MM.1S (cell line): ENCODE measurements around the gene KIF20B.
A peak's percentile ranks its signal among the peaks of the same experiment; 100 is the strongest.

Experiments used
- DNase-seq: peaks from one replicate; pipeline ENCODE4 v3.0.0-alpha.2; 2015
- H2AFZ ChIP-seq: fragments of 300-600 bp; sonication (generic); 2 replicates; pipeline ENCODE4 v1.6.0; 2016; ENCODE audit warnings: antibody characterized with exemption, low read length
- H3F3A ChIP-seq: fragments of 300-600 bp; sonication (generic); 2 replicates; pipeline ENCODE4 v1.6.1; 2016; ENCODE audit warnings: mild to moderate bottlenecking, antibody characterized with exemption, low read length, moderate library complexity, mixed read lengths; ENCODE audit not compliant: insufficient read depth
- H3K27ac ChIP-seq: fragments of 300-600 bp; sonication (generic); 2 replicates; pipeline ENCODE4 v1.5.1; 2016; ENCODE audit warnings: mild to moderate bottlenecking, low read length
- H3K27me3 ChIP-seq: fragments of 300-600 bp; sonication (generic); replicated peaks from 2 replicates; pipeline ENCODE4 v1.6.0; 2016; ENCODE audit warnings: low read length; ENCODE audit not compliant: insufficient read depth
- H3K36me3 ChIP-seq: fragments of 300-600 bp; sonication (generic); replicated peaks from 2 replicates; pipeline ENCODE4 v1.6.1; 2016; ENCODE audit warnings: mild to moderate bottlenecking, low read length, mixed read lengths; ENCODE audit not compliant: insufficient read depth
- H3K4me1 ChIP-seq: fragments of 300-600 bp; sonication (generic); 2 replicates; pipeline ENCODE4 v1.6.1; 2016; ENCODE audit warnings: low read length, mixed read lengths
- H3K4me2 ChIP-seq: fragments of 300-600 bp; sonication (generic); 2 replicates; pipeline ENCODE4 v1.6.0; 2016; ENCODE audit warnings: low read depth, low read length
- H3K4me3 ChIP-seq: fragments of 300-600 bp; sonication (generic); 2 replicates; pipeline ENCODE4 v1.5.1; 2016; ENCODE audit warnings: low read length, mixed read lengths
- H3K79me2 ChIP-seq: fragments of 300-600 bp; sonication (generic); 2 replicates; pipeline ENCODE4 v1.6.1; 2016; ENCODE audit warnings: mixed run types, low read length, mixed read lengths
- H3K9ac ChIP-seq: fragments of 300-600 bp; sonication (generic); 2 replicates; pipeline ENCODE4 v1.6.1; 2016; ENCODE audit warnings: low read length, mixed read lengths
- H3K9me2 ChIP-seq: fragments of 300-600 bp; sonication (generic); replicated peaks from 2 replicates; pipeline ENCODE4 v1.6.1; 2016; ENCODE audit warnings: mild to moderate bottlenecking, low read length, mixed read lengths; ENCODE audit not compliant: insufficient read depth
- H3K9me3 ChIP-seq: fragments of 300-600 bp; sonication (generic); replicated peaks from 2 replicates; pipeline ENCODE4 v1.6.1; 2016; ENCODE audit warnings: mild to moderate bottlenecking, low read length, mixed read lengths; ENCODE audit not compliant: insufficient read depth
- H4K20me1 ChIP-seq: fragments of 300-600 bp; sonication (generic); 2 replicates; pipeline ENCODE4 v1.6.1; 2016; ENCODE audit warnings: mild to moderate bottlenecking, low read length, moderate library complexity, mixed read lengths; ENCODE audit not compliant: insufficient read depth
- CTCF ChIP-seq: fragments of 300-600 bp; sonication (generic); IDR thresholded peaks from 2 replicates; pipeline ENCODE4 v1.5.1; 2016; ENCODE audit warnings: antibody characterized with exemption, low read length, mixed read lengths
- EZH2 ChIP-seq: fragments of 300-600 bp; sonication (generic); optimal IDR thresholded peaks from 2 replicates; pipeline ENCODE3; 2017; ENCODE audit warnings: low read depth, mild to moderate bottlenecking, antibody characterized with exemption, low read length, mixed read lengths
- EZH2phosphoT487 ChIP-seq: fragments of 300-600 bp; sonication (generic); IDR thresholded peaks from 2 replicates; pipeline ENCODE4 v1.6.1; 2018; ENCODE audit warnings: antibody characterized with exemption, low read length

Gene KIF20B

GRCh38 chr10:89809766-89810165 is 108.4 kb downstream of the KIF20B start:
- H3K9ac ChIP-seq, result no peak overlapping the region
- H3K36me3 ChIP-seq, result no peaks in the 10 kb centered on the region
- no peak overlapping the region for H3K27ac ChIP-seq
- H3K9me3 ChIP-seq, result no peaks in the 10 kb centered on the region
- peaks cover 13% of the 10 kb centered on the region for H3K4me1 ChIP-seq
- H3K79me2 ChIP-seq, result no peaks in the 10 kb centered on the region
- no peaks in the 10 kb centered on the region for H3K9me2 ChIP-seq
- TF ChIP-seq EZH2 (no peak), CTCF (no peak), EZH2phosphoT487 (no peak)
- H4K20me1 ChIP-seq, result no peaks in the 10 kb centered on the region
- H3K4me3 ChIP-seq, result no peak overlapping the region
- no peaks in the 10 kb centered on the region for H3K27me3 ChIP-seq
- H3F3A ChIP-seq, result no peaks in the 10 kb centered on the region
- no peak overlapping the region for H3K4me2 ChIP-seq
- DNase-seq, result no peak
- H2AFZ ChIP-seq, result no peak overlapping the region

- Histone ChIP-seq H3K4me3 (no peak overlapping the region), H3F3A (no peaks in the 10 kb centered on the region), H3K27ac (no peak overlapping the region), H3K9me3 (no peaks in the 10 kb centered on the region), H3K79me2 (no peaks in the 10 kb centered on the region), H3K4me1 (peaks cover 13% of the 10 kb centered on the region), H3K4me2 (no peak overlapping the region), H3K36me3 (no peaks in the 10 kb centered on the region), H3K27me3 (no peaks in the 10 kb centered on the region), H3K9ac (no peak overlapping the region), H3K9me2 (no peaks in the 10 kb centered on the region), H4K20me1 (no peaks in the 10 kb centered on the region), H2AFZ (no peak overlapping the region)
- TF ChIP-seq EZH2, result no peak
- TF ChIP-seq EZH2phosphoT487, result no peak
- TF ChIP-seq CTCF, result no peak
- no peak for DNase-seq
Measured at GRCh38 chr10:89810908-89811525, 109.6 kb downstream of the KIF20B start.

- no peak for DNase-seq
- no peaks in the 10 kb centered on the region for H3F3A ChIP-seq
- H3K9me3 ChIP-seq, result no peaks in the 10 kb centered on the region
- no peaks in the 10 kb centered on the region for H4K20me1 ChIP-seq
- H2AFZ ChIP-seq, result no peak overlapping the region
- no peak overlapping the region for H3K27ac ChIP-seq
- H3K9me2 ChIP-seq, result no peaks in the 10 kb centered on the region
- H3K79me2 ChIP-seq, result no peaks in the 10 kb centered on the region
- H3K4me1 ChIP-seq, result peaks cover 13% of the 10 kb centered on the region
- no peaks in the 10 kb centered on the region for H3K36me3 ChIP-seq
- TF ChIP-seq EZH2 (no peak), EZH2phosphoT487 (no peak), CTCF (no peak)
- H3K4me2 ChIP-seq, result peak overlapping the region; percentile 15; the same call in 1 of the 2 replicates
- no peak overlapping the region for H3K4me3 ChIP-seq
- H3K27me3 ChIP-seq, result no peaks in the 10 kb centered on the region
- no peak overlapping the region for H3K9ac ChIP-seq
Measured at GRCh38 chr10:89813546-89813945, 112.2 kb downstream of the KIF20B start.
